Left hindlimb (tissue), 1 donor: ENCODE data around the gene HIVEP3.

ENCODE experiments used
- DNase-seq: peaks from one replicate; pipeline ENCODE4 v3.0.0-alpha.2; 2018

HIVEP3 gene

GRCh38 chr1:41608211-41608610 lies 310.5 kb downstream of the HIVEP3 start:
- DNase-seq = peak; percentile 84

GRCh38 chr1:41607808-41608207 lies 310.9 kb downstream of the HIVEP3 start:
- no peak for DNase-seq

- no peak for DNase-seq
These were observed 318.8 kb downstream of the HIVEP3 start for GRCh38 chr1:41599912-41600311.

GRCh38 chr1:41598325-41598724 lies 320.4 kb downstream of the HIVEP3 start:
- no peak for DNase-seq

- DNase-seq = no peak
These were observed 326.1 kb downstream of the HIVEP3 start for GRCh38 chr1:41592451-41593125.

- DNase-seq = no peak
These were observed 326.8 kb downstream of the HIVEP3 start for GRCh38 chr1:41591891-41592290.

GRCh38 chr1:41590331-41590730 lies 328.4 kb downstream of the HIVEP3 start:
- DNase-seq = no peak

GRCh38 chr1:41589395-41589794 lies 329.3 kb downstream of the HIVEP3 start:
- no peak for DNase-seq

GRCh38 chr1:41588334-41588875 lies 330.3 kb downstream of the HIVEP3 start:
- no peak for DNase-seq

GRCh38 chr1:41587791-41588190 lies 330.9 kb downstream of the HIVEP3 start:
- no peak for DNase-seq

GRCh38 chr1:41586230-41586629 lies 332.5 kb downstream of the HIVEP3 start:
- no peak for DNase-seq

GRCh38 chr1:41583658-41584547 lies 334.8 kb downstream of the HIVEP3 start:
- DNase-seq = no peak

- DNase-seq = no peak
These were observed 335.7 kb downstream of the HIVEP3 start for GRCh38 chr1:41582851-41583657.

GRCh38 chr1:41582351-41582750 lies 336.4 kb downstream of the HIVEP3 start:
- DNase-seq = no peak

- no peak for DNase-seq
These were observed 336.8 kb downstream of the HIVEP3 start for GRCh38 chr1:41582004-41582325.

- DNase-seq = no peak
These were observed 337.3 kb downstream of the HIVEP3 start for GRCh38 chr1:41581216-41582003.

- DNase-seq = no peak
These were observed 338.1 kb downstream of the HIVEP3 start for GRCh38 chr1:41580520-41581172.

GRCh38 chr1:41580021-41580420 lies 338.7 kb downstream of the HIVEP3 start:
- no peak for DNase-seq

GRCh38 chr1:41578712-41579335 lies 339.9 kb downstream of the HIVEP3 start:
- no peak for DNase-seq

- DNase-seq = no peak
These were observed 342.1 kb downstream of the HIVEP3 start for GRCh38 chr1:41576620-41577019.

- DNase-seq = no peak
These were observed 342.5 kb downstream of the HIVEP3 start for GRCh38 chr1:41576206-41576605.
